ENCODE measurements around the gene ACAD10. TPM values are rescaled to one million over a fixed set of nuclear protein-coding genes. Genes with fewer than 3 reads are reported as not detected.

Gene ACAD10
- total RNA-seq, 1 experiment from 2014 or later, result 30.8 TPM

- peaks cover 2% of the 10 kb centered on the region; the same call in 1 of the 2 replicates for H3K4me1 ChIP-seq (ENCODE audit: control insufficient read depth, insufficient read depth, low read length)
- in situ Hi-C loops (cut with HindIII; ENCODE audit: low pct_unique_long_range_greater_than_20kb, low sequenced_read_pairs) (no loop called here), intact Hi-C loops (cut with micrococcal nuclease; ENCODE audit: unreplicated experiment) (no loop called here)
- no TSS peak for BruUV-seq (replicated peaks)
- no peak for ATAC-seq
- no peak overlapping the region for H3K4me3 ChIP-seq (ENCODE audit: low read depth in 2 of 2, low read length in 2 of 2)
- no peak overlapping the region for H3K27ac ChIP-seq (ENCODE audit: low read length)
- TF ChIP-seq SIN3A (IDR thresholded peaks at IDR 0.05; ENCODE audit: borderline replicate concordance, insufficient read depth, low read depth, low read length) (no peak), TCF7L2 (IDR thresholded peaks at IDR 0.05; ENCODE audit: low read depth, low read length) (no peak), CTCF (IDR thresholded peaks at IDR 0.05) (no peak), POLR2AphosphoS5 (IDR thresholded peaks at IDR 0.05; ENCODE audit: low read depth, low read length) (no peak)
- TF ChIP-seq, protein P1, sequence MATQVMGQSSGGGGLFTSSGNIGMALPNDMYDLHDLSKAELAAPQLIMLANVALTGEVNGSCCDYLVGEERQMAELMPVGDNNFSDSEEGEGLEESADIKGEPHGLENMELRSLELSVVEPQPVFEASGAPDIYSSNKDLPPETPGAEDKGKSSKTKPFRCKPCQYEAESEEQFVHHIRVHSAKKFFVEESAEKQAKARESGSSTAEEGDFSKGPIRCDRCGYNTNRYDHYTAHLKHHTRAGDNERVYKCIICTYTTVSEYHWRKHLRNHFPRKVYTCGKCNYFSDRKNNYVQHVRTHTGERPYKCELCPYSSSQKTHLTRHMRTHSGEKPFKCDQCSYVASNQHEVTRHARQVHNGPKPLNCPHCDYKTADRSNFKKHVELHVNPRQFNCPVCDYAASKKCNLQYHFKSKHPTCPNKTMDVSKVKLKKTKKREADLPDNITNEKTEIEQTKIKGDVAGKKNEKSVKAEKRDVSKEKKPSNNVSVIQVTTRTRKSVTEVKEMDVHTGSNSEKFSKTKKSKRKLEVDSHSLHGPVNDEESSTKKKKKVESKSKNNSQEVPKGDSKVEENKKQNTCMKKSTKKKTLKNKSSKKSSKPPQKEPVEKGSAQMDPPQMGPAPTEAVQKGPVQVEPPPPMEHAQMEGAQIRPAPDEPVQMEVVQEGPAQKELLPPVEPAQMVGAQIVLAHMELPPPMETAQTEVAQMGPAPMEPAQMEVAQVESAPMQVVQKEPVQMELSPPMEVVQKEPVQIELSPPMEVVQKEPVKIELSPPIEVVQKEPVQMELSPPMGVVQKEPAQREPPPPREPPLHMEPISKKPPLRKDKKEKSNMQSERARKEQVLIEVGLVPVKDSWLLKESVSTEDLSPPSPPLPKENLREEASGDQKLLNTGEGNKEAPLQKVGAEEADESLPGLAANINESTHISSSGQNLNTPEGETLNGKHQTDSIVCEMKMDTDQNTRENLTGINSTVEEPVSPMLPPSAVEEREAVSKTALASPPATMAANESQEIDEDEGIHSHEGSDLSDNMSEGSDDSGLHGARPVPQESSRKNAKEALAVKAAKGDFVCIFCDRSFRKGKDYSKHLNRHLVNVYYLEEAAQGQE (IDR thresholded peaks at IDR 0.05; ENCODE audit: insufficient read depth in 1 of 2, low read depth in 2 of 2, low read length in 1 of 2), result no peak
- POLR2A ChIA-PET, result interaction anchor here (0.7 kb wide), 1 partner anchor 376 kb away, joined by 5 read pairs; no protein-coding TSS in a partner anchor
- DNase-seq (ENCODE audit: low read depth, low spot score), result no peak
- H3K36me3 ChIP-seq (ENCODE audit: control insufficient read depth, insufficient read depth, low read length), result no peaks in the 10 kb centered on the region
- no peaks in the 10 kb centered on the region for H3K9me3 ChIP-seq (ENCODE audit: control insufficient read depth, insufficient read depth, low read depth, low read length)
- CTCF ChIA-PET, result no interaction called here
- no peaks in the 10 kb centered on the region for H3K27me3 ChIP-seq (ENCODE audit: control insufficient read depth, insufficient read depth, low read length)
Measured at GRCh38 chr12:111791507-111791906, 105.7 kb downstream of the ACAD10 start.

DNA sequence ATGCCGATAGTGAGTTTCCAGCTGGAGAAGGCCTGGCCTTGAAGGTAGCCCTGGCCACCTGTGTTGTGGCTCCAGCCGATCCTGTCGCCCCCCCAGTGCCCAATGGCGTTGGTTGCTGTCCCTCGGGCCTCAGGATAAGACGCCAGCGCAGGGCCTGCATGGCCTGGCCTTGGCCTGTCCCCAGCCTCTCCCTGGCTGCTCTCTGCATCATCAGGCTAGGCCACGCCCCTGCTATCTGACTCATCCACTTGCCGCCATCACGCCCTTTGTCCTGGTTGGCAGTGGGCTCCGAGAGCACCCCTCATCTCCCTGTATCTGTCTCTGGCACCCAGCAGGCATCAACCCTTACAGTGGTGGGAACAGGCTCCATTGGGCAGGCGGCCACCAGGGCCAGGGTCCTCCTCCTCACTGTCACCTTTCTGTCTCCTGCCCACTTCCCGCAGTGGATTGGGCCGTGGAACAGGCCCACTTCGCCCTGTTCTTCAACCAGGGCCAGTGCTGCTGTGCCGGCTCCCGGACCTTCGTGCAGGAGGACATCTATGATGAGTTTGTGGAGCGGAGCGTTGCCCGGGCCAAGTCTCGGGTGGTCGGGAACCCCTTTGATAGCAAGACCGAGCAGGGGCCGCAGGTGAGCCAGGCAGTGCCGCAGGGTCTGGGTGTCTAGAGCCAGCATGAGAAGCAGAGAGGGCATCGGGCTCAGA is 106.5 kb downstream of the ACAD10 start:
- H3K4me1 ChIP-seq (ENCODE audit: control insufficient read depth, insufficient read depth, low read length), result peaks cover 2% of the 10 kb centered on the region; the same call in 1 of the 2 replicates
- in situ Hi-C loops (cut with HindIII; ENCODE audit: low pct_unique_long_range_greater_than_20kb, low sequenced_read_pairs), result no loop called here
- DNase-seq (ENCODE audit: low read depth, low spot score), result no peak
- H3K27ac ChIP-seq (ENCODE audit: low read length), result no peak overlapping the region
- CTCF ChIA-PET, result no interaction called here
- no peak for ATAC-seq
- POLR2A ChIA-PET, result no interaction called here
- TF ChIP-seq CTCF (IDR thresholded peaks at IDR 0.05) (no peak), TCF7L2 (IDR thresholded peaks at IDR 0.05; ENCODE audit: low read depth, low read length) (no peak), POLR2AphosphoS5 (IDR thresholded peaks at IDR 0.05; ENCODE audit: low read depth, low read length) (no peak), SIN3A (IDR thresholded peaks at IDR 0.05; ENCODE audit: borderline replicate concordance, insufficient read depth, low read depth, low read length) (no peak)
- TF ChIP-seq, protein P1 (IDR thresholded peaks at IDR 0.05; ENCODE audit: insufficient read depth in 1 of 2, low read depth in 2 of 2, low read length in 1 of 2), result no peak
- H3K9me3 ChIP-seq (ENCODE audit: control insufficient read depth, insufficient read depth, low read depth, low read length), result no peaks in the 10 kb centered on the region
- H3K4me3 ChIP-seq (ENCODE audit: low read depth in 2 of 2, low read length in 2 of 2), result no peak overlapping the region
- H3K27me3 ChIP-seq (ENCODE audit: control insufficient read depth, insufficient read depth, low read length), result no peaks in the 10 kb centered on the region
- no TSS peak for BruUV-seq (replicated peaks)
- H3K36me3 ChIP-seq (ENCODE audit: control insufficient read depth, insufficient read depth, low read length), result no peaks in the 10 kb centered on the region
- intact Hi-C loops (cut with micrococcal nuclease; ENCODE audit: unreplicated experiment), result no loop called here
